ENCODE results near the gene LRRC73. TPM values are rescaled to one million over a fixed set of nuclear protein-coding genes. Genes with fewer than 3 reads are reported as not detected.

LRRC73 gene
- total and polyA plus RNA-seq, 4 donors, result 0.08 to 0.99 (median 0.10) TPM; not detected in 1

DNA sequence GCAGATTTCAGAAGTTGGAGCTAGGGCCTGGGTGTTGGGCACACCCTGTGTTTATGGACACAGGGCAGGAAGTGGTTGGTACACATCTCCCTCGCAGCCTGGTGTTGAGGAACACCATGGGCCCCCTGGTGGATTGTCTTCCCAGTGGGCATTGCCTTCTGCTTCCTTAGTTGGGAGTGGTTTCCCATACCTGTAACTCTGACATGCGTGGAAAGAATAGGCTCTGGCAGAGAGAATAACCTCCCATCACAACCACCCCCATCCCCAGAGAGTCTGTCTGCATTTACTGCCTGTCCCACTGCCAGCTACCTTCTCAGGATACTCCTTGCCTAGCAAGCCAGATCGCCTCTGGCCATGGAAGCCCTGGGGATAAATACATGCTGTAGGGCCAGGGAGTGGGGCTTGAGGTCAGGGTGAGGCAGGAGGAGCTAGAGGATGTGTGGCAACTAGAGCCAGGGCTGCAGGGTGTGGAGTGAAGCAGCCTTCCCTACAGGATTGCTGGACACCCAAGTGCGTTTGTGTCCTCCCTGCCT, 14.7 kb downstream of the LRRC73 start:
- Histone ChIP-seq H3K9ac (ENCODE audit: low read depth in 1 of 2, low read length in 2 of 2) (no peak overlapping the region), H3K27me3 (ENCODE audit: control insufficient read depth in 4 of 4, insufficient read depth in 4 of 4, low read length in 3 of 4) (no peaks in the 10 kb centered on the region), H3K27ac (ENCODE audit: low read depth in 1 of 2, low read length in 2 of 2) (no peak overlapping the region), H3K9me3 (ENCODE audit: control insufficient read depth in 4 of 4, low read length in 3 of 4) (no peaks in the 10 kb centered on the region), H3K4me1 (ENCODE audit: control insufficient read depth in 4 of 4, insufficient read depth in 4 of 4, low read length in 3 of 4) (peaks cover 10 to 57% (median 39%) of the 10 kb centered on the region in 4 donors), H3K36me3 (ENCODE audit: control insufficient read depth in 4 of 4, insufficient read depth in 3 of 4, low read depth in 1 of 4, low read length in 3 of 4) (peaks cover 0 to 15% (median 2%) of the 10 kb centered on the region in 4 donors), H3K4me3 (ENCODE audit: low read depth in 1 of 3, low read length in 3 of 3) (no peak overlapping the region)
- DNase-seq (ENCODE audit: low spot score), result no peak
- TF ChIP-seq FOXA2 (IDR thresholded peaks at IDR 0.05), result no peak
- TF ChIP-seq JUND (IDR thresholded peaks at IDR 0.05), result no peak
- TF ChIP-seq, protein P1, sequence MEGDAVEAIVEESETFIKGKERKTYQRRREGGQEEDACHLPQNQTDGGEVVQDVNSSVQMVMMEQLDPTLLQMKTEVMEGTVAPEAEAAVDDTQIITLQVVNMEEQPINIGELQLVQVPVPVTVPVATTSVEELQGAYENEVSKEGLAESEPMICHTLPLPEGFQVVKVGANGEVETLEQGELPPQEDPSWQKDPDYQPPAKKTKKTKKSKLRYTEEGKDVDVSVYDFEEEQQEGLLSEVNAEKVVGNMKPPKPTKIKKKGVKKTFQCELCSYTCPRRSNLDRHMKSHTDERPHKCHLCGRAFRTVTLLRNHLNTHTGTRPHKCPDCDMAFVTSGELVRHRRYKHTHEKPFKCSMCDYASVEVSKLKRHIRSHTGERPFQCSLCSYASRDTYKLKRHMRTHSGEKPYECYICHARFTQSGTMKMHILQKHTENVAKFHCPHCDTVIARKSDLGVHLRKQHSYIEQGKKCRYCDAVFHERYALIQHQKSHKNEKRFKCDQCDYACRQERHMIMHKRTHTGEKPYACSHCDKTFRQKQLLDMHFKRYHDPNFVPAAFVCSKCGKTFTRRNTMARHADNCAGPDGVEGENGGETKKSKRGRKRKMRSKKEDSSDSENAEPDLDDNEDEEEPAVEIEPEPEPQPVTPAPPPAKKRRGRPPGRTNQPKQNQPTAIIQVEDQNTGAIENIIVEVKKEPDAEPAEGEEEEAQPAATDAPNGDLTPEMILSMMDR (IDR thresholded peaks at IDR 0.05; ENCODE audit: low read depth, low read length, missing input control), result no peak
- TF ChIP-seq HNF4A (conservative IDR thresholded peaks at IDR 0.05), result no peak
- no peak for TF ChIP-seq TAF1 (conservative IDR thresholded peaks at IDR 0.05)
- TF ChIP-seq SP1 (IDR thresholded peaks at IDR 0.05), result no peak
- TF ChIP-seq, protein P2, sequence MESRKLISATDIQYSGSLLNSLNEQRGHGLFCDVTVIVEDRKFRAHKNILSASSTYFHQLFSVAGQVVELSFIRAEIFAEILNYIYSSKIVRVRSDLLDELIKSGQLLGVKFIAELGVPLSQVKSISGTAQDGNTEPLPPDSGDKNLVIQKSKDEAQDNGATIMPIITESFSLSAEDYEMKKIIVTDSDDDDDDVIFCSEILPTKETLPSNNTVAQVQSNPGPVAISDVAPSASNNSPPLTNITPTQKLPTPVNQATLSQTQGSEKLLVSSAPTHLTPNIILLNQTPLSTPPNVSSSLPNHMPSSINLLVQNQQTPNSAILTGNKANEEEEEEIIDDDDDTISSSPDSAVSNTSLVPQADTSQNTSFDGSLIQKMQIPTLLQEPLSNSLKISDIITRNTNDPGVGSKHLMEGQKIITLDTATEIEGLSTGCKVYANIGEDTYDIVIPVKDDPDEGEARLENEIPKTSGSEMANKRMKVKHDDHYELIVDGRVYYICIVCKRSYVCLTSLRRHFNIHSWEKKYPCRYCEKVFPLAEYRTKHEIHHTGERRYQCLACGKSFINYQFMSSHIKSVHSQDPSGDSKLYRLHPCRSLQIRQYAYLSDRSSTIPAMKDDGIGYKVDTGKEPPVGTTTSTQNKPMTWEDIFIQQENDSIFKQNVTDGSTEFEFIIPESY (IDR thresholded peaks at IDR 0.05), result no peak
- no peak for TF ChIP-seq EGR1 (IDR thresholded peaks at IDR 0.05; ENCODE audit: low read depth in 2 of 2)
- no peak for TF ChIP-seq MAX (IDR thresholded peaks at IDR 0.05)
- TF ChIP-seq YY1 (IDR thresholded peaks at IDR 0.05), result no peak
- TF ChIP-seq, protein P3, sequence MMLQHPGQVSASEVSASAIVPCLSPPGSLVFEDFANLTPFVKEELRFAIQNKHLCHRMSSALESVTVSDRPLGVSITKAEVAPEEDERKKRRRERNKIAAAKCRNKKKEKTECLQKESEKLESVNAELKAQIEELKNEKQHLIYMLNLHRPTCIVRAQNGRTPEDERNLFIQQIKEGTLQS (IDR thresholded peaks at IDR 0.05), result no peak
- no peak for TF ChIP-seq HNF4G (IDR thresholded peaks at IDR 0.05)
- TF ChIP-seq NR2F2 (IDR thresholded peaks at IDR 0.05), result no peak
- TF ChIP-seq RAD21 (IDR thresholded peaks at IDR 0.05), result no peak
- WGBS, result 91% methylated on average over 4 of the region's 4 CpGs

DNA sequence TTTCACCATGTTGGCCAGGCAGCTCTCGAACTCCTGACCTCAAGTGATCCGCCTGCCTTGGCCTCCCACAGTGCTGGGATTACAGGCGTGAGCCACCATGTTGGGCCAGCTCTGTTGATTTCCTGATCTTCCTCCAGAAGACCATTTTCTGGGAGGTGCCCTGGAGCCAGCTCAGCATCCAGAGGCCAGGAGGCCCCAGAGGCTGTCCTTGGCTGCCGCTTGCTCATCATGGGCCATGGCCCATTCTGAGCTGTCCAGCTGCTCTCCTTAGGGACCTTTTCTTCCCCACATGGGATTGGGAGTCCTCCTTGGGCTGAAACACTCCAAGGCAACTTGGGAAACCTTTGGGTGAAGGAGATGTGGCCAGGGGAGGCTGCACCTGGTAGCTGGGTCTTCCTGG, 15.4 kb downstream of the LRRC73 start:
- Histone ChIP-seq H3K9me3 (ENCODE audit: control insufficient read depth in 4 of 4, low read length in 3 of 4) (no peaks in the 10 kb centered on the region), H3K27me3 (ENCODE audit: control insufficient read depth in 4 of 4, insufficient read depth in 4 of 4, low read length in 3 of 4) (no peaks in the 10 kb centered on the region), H3K4me3 (ENCODE audit: low read depth in 1 of 3, low read length in 3 of 3) (no peak overlapping the region), H3K4me1 (ENCODE audit: control insufficient read depth in 4 of 4, insufficient read depth in 4 of 4, low read length in 3 of 4) (peaks cover 15 to 52% (median 39%) of the 10 kb centered on the region in 4 donors), H3K27ac (ENCODE audit: low read depth in 1 of 2, low read length in 2 of 2) (no peak overlapping the region), H3K9ac (ENCODE audit: low read depth in 1 of 2, low read length in 2 of 2) (no peak overlapping the region), H3K36me3 (ENCODE audit: control insufficient read depth in 4 of 4, insufficient read depth in 3 of 4, low read depth in 1 of 4, low read length in 3 of 4) (peaks cover 0 to 9% (median 2%) of the 10 kb centered on the region in 4 donors)
- TF ChIP-seq YY1 (IDR thresholded peaks at IDR 0.05) (no peak), REST (IDR thresholded peaks at IDR 0.05) (no peak), HNF4A (conservative IDR thresholded peaks at IDR 0.05) (no peak), GABPA (IDR thresholded peaks at IDR 0.05 in 1 of 2, conservative IDR thresholded peaks at IDR 0.05 in 1 of 2) (no peak), HNF4G (IDR thresholded peaks at IDR 0.05) (no peak), RAD21 (IDR thresholded peaks at IDR 0.05) (no peak), EGR1 (IDR thresholded peaks at IDR 0.05; ENCODE audit: low read depth in 2 of 2) (no peak), NR2F2 (IDR thresholded peaks at IDR 0.05) (no peak), RXRA (IDR thresholded peaks at IDR 0.05) (no peak)
- TF ChIP-seq, protein P1 (IDR thresholded peaks at IDR 0.05; ENCODE audit: low read depth, low read length, missing input control), result no peak
- WGBS, result 96% methylated on average over 4 of the region's 4 CpGs
- DNase-seq (ENCODE audit: low spot score), result no peak

Measured in liver (tissue), 9 donors.